EL (cell line): ENCODE data around the gene CALHM4.

Source experiments
- DNase-seq: peaks from one replicate; pipeline ENCODE4 v3.0.0-alpha.2; 2016

Gene CALHM4

GRCh38 chr6:116543149-116543548, 10.4 kb upstream of the CALHM4 start:
- DNase-seq, result no peak

- DNase-seq, result no peak
Observed at GRCh38 chr6:116545651-116546050, 7.9 kb upstream of the CALHM4 start, which contains the start of gene TRAPPC3L. Gene TRAPPC3L (minus strand): TSS chr6:116545684. CDS start chr6:116545514, 170 bp downstream.

GRCh38 chr6:116547358-116547757, 6.2 kb upstream of the CALHM4 start:
- no peak for DNase-seq

GRCh38 chr6:116550796-116551195, 2.8 kb upstream of the CALHM4 start:
- DNase-seq, result no peak

- DNase-seq, result peak; percentile 88
Observed at GRCh38 chr6:116556065-116556464, 2.5 kb downstream of the CALHM4 start.

GRCh38 chr6:116556814-116557415, 3.4 kb downstream of the CALHM4 start:
- DNase-seq, result no peak

GRCh38 chr6:116557893-116558292, 4.3 kb downstream of the CALHM4 start:
- peak; percentile 99 for DNase-seq

- no peak for DNase-seq
Observed at GRCh38 chr6:116560130-116560529, 6.6 kb downstream of the CALHM4 start.

GRCh38 chr6:116561377-116562018, 7.9 kb downstream of the CALHM4 start:
- DNase-seq, result peak; percentile 74

- DNase-seq, result no peak
Observed at GRCh38 chr6:116562019-116562403, 8.5 kb downstream of the CALHM4 start.

GRCh38 chr6:116562614-116563013, 9.1 kb downstream of the CALHM4 start:
- DNase-seq, result no peak

GRCh38 chr6:116563830-116564229, 10.3 kb downstream of the CALHM4 start:
- no peak for DNase-seq

GRCh38 chr6:116564311-116564710, 10.8 kb downstream of the CALHM4 start:
- DNase-seq, result peak; percentile 75

- peak; percentile 41 for DNase-seq
Observed at GRCh38 chr6:116564921-116565872, 11.6 kb downstream of the CALHM4 start.

- no peak for DNase-seq
Observed at GRCh38 chr6:116568111-116568510, 14.6 kb downstream of the CALHM4 start.

GRCh38 chr6:116568821-116569755, 15.5 kb downstream of the CALHM4 start:
- DNase-seq, result no peak

GRCh38 chr6:116570856-116571682, 17.5 kb downstream of the CALHM4 start, which contains the start of gene RWDD1:
Gene RWDD1 (plus strand): TSS chr6:116571504. CDS start chr6:116571583, 79 bp downstream.
- DNase-seq, result peak; percentile 100

GRCh38 chr6:116571683-116572000, 18.1 kb downstream of the CALHM4 start:
- DNase-seq, result no peak

GRCh38 chr6:116572162-116572561, 18.6 kb downstream of the CALHM4 start:
- peak; percentile 47 for DNase-seq

- DNase-seq, result no peak
Observed at GRCh38 chr6:116575227-116575626, 21.7 kb downstream of the CALHM4 start.

GRCh38 chr6:116577486-116577885, 23.9 kb downstream of the CALHM4 start:
- DNase-seq, result no peak

GRCh38 chr6:116578335-116578734, 24.8 kb downstream of the CALHM4 start:
- DNase-seq, result no peak
